HL-60 (cell line): ENCODE results near the gene PORCN.

ENCODE experiments used
- GABPA ChIP-seq: IDR thresholded peaks from 2 replicates; pipeline ENCODE4 v1.6.1; 2012; ENCODE audit warnings: low read depth
- POLR2AphosphoS5 ChIP-seq: IDR thresholded peaks from 2 replicates; pipeline ENCODE4 v1.6.1; 2012; ENCODE audit warnings: low read depth
- REST ChIP-seq: IDR thresholded peaks from 2 replicates; pipeline ENCODE4 v1.6.1; 2012; ENCODE audit warnings: low read depth; ENCODE audit not compliant: insufficient replicate concordance
- TF ChIP-seq, protein P1 (sequence below): IDR thresholded peaks from one replicate; pipeline ENCODE4 v1.5.1; 2011; ENCODE audit warnings: low read length, control low read depth, inconsistent platforms; ENCODE audit not compliant: insufficient read depth

DNA sequence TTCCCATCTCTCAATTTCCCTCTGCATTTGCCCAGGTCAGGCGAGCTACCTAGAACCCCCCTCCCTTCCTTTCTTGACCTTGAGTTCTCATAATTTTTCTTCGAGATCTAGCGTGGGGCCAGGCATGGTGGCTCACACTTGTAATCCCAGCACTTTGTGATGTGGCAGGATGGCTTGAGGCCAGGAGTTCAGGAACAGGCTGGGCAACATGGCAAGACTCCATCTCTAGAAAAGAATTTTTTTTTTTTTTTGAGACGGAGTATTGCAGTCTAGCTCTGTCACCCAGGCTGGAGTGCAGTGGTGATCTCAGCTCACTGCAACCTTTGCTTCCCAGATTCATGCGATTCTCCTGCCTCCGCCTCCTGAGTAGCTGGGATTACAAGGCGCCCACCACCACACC, 4.5 kb upstream of the PORCN start:
- TF ChIP-seq, protein P1, sequence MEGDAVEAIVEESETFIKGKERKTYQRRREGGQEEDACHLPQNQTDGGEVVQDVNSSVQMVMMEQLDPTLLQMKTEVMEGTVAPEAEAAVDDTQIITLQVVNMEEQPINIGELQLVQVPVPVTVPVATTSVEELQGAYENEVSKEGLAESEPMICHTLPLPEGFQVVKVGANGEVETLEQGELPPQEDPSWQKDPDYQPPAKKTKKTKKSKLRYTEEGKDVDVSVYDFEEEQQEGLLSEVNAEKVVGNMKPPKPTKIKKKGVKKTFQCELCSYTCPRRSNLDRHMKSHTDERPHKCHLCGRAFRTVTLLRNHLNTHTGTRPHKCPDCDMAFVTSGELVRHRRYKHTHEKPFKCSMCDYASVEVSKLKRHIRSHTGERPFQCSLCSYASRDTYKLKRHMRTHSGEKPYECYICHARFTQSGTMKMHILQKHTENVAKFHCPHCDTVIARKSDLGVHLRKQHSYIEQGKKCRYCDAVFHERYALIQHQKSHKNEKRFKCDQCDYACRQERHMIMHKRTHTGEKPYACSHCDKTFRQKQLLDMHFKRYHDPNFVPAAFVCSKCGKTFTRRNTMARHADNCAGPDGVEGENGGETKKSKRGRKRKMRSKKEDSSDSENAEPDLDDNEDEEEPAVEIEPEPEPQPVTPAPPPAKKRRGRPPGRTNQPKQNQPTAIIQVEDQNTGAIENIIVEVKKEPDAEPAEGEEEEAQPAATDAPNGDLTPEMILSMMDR, result no peak
- no peak for TF ChIP-seq POLR2AphosphoS5
- no peak for TF ChIP-seq GABPA
- TF ChIP-seq REST, result no peak
